ENCODE data around the gene GUCY1A2.

GUCY1A2 gene

GRCh38 chr11:106694501-106694900 is 323.8 kb downstream of the GUCY1A2 start:
- no peaks in the 10 kb centered on the region for H3K27me3 ChIP-seq
- no peak overlapping the region for H3K27ac ChIP-seq
- H3K36me3 ChIP-seq: no peaks in the 10 kb centered on the region
- no peak for TF ChIP-seq CTCF (IDR thresholded peaks at IDR 0.05)
- H3K4me1 ChIP-seq (ENCODE audit: control insufficient read depth in 1 of 2, insufficient read depth in 1 of 2, low read depth in 1 of 2, low read length in 1 of 2): no peaks in the 10 kb centered on the region
- H3K4me3 ChIP-seq (ENCODE audit: low read depth in 1 of 2, low read length in 1 of 2): no peak overlapping the region
- no peaks in the 10 kb centered on the region for H3K9me3 ChIP-seq

GRCh38 chr11:106691807-106692365 is 326.4 kb downstream of the GUCY1A2 start:
- H3K4me3 ChIP-seq (ENCODE audit: low read depth in 1 of 2, low read length in 1 of 2): no peak overlapping the region
- H3K36me3 ChIP-seq: no peaks in the 10 kb centered on the region
- TF ChIP-seq CTCF (IDR thresholded peaks at IDR 0.05): no peak
- H3K27ac ChIP-seq: no peak overlapping the region
- H3K4me1 ChIP-seq (ENCODE audit: control insufficient read depth in 1 of 2, insufficient read depth in 1 of 2, low read depth in 1 of 2, low read length in 1 of 2): no peaks in the 10 kb centered on the region
- H3K27me3 ChIP-seq: no peaks in the 10 kb centered on the region
- H3K9me3 ChIP-seq: no peaks in the 10 kb centered on the region

GRCh38 chr11:106690923-106691322 is 327.4 kb downstream of the GUCY1A2 start:
- Histone ChIP-seq H3K27me3 (no peaks in the 10 kb centered on the region), H3K9me3 (no peaks in the 10 kb centered on the region), H3K27ac (no peak overlapping the region), H3K4me3 (ENCODE audit: low read depth in 1 of 2, low read length in 1 of 2) (no peak overlapping the region), H3K36me3 (no peaks in the 10 kb centered on the region), H3K4me1 (ENCODE audit: control insufficient read depth in 1 of 2, insufficient read depth in 1 of 2, low read depth in 1 of 2, low read length in 1 of 2) (no peaks in the 10 kb centered on the region)
- no peak for TF ChIP-seq CTCF (IDR thresholded peaks at IDR 0.05)

- no peak for TF ChIP-seq CTCF (IDR thresholded peaks at IDR 0.05)
- Histone ChIP-seq H3K4me1 (ENCODE audit: control insufficient read depth in 1 of 2, insufficient read depth in 1 of 2, low read depth in 1 of 2, low read length in 1 of 2) (no peaks in the 10 kb centered on the region), H3K9me3 (no peaks in the 10 kb centered on the region), H3K36me3 (no peaks in the 10 kb centered on the region), H3K27ac (no peak overlapping the region), H3K4me3 (ENCODE audit: low read depth in 1 of 2, low read length in 1 of 2) (no peak overlapping the region), H3K27me3 (no peaks in the 10 kb centered on the region)
Measured at GRCh38 chr11:106684944-106685343, 333.3 kb downstream of the GUCY1A2 start.

GRCh38 chr11:106683435-106683834 is 334.8 kb downstream of the GUCY1A2 start:
- no peak for TF ChIP-seq CTCF (IDR thresholded peaks at IDR 0.05)
- Histone ChIP-seq H3K4me1 (ENCODE audit: control insufficient read depth in 1 of 2, insufficient read depth in 1 of 2, low read depth in 1 of 2, low read length in 1 of 2) (no peaks in the 10 kb centered on the region), H3K9me3 (no peaks in the 10 kb centered on the region), H3K4me3 (ENCODE audit: low read depth in 1 of 2, low read length in 1 of 2) (no peak overlapping the region), H3K27me3 (no peaks in the 10 kb centered on the region), H3K27ac (no peak overlapping the region), H3K36me3 (no peaks in the 10 kb centered on the region)

- H3K4me3 ChIP-seq (ENCODE audit: low read depth in 1 of 2, low read length in 1 of 2): no peak overlapping the region
- TF ChIP-seq CTCF (IDR thresholded peaks at IDR 0.05): no peak
- H3K9me3 ChIP-seq: no peaks in the 10 kb centered on the region
- H3K36me3 ChIP-seq: no peaks in the 10 kb centered on the region
- H3K4me1 ChIP-seq (ENCODE audit: control insufficient read depth in 1 of 2, insufficient read depth in 1 of 2, low read depth in 1 of 2, low read length in 1 of 2): no peaks in the 10 kb centered on the region
- H3K27me3 ChIP-seq: no peaks in the 10 kb centered on the region
- H3K27ac ChIP-seq: no peak overlapping the region
Measured at GRCh38 chr11:106681435-106681834, 336.8 kb downstream of the GUCY1A2 start.
